HepG2 (cell line): ENCODE measurements around the gene ARPC5.

Experiments used
- IRF9 ChIP-seq: sonication (generic); formaldehyde crosslinking; IDR thresholded peaks from 2 replicates; pipeline ENCODE4 v1.8.0; 2022; ENCODE audit warnings: missing genetic modification reagents, mild to moderate bottlenecking, borderline replicate concordance
- KDM1A ChIP-seq: IDR thresholded peaks from 2 replicates; pipeline ENCODE4 v1.6.1; 2016; ENCODE audit warnings: missing compliant biosample characterization
- ZNF280D ChIP-seq: sonication (generic); formaldehyde crosslinking; IDR thresholded peaks from 2 replicates; pipeline ENCODE4 v1.5.1; 2020; ENCODE audit warnings: mild to moderate bottlenecking, missing genetic modification reagents
- ZNF576 ChIP-seq: sonication (generic); formaldehyde crosslinking; IDR thresholded peaks from 2 replicates; pipeline ENCODE4 v1.4.0; 2020; ENCODE audit warnings: mild to moderate bottlenecking, missing genetic modification reagents

DNA sequence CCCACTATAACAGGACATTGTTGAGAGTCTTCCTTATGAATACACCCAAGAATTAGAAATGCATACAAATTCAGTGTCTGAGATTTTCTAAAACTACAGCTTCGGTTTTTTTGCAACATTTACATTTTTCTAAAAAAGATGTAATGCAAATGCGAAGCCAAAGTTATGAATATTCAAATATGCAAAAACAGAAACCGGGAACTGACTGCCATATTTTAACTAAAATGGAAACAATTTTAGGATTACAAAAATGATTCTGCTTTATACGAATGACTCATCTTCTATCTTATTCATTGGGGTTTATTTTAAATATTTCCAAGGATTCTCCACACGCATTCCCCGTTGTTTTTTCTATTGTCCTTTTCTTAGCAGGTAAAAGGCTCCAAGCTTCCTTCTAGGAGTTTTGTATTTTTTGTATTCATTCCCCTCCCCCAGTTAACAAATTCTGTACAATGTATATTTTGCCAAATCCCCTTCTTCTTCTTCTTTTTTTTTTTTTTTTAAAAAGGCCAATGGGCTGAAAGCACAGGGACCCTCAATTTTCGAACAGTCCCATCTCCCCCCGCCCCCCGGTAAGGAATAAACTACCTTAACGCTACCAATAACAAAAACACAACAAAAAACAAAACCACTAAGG, 1.0 kb downstream of the ARPC5 start:
- TF ChIP-seq ZNF280D (CRISPR knock-in tag), result no peak
- no peak for TF ChIP-seq IRF9 (CRISPR knock-in tag)
- TF ChIP-seq KDM1A (CRISPR knock-in tag), result no peak
- TF ChIP-seq ZNF576 (CRISPR knock-in tag), result no peak
